Activated T-helper 2 cell treated with anti-CD3 and anti-CD28 coated beads, Interferon-gamma antibody, Interleukin-2, Interleukin-4, amounts not matched to agents 10 μg/mL and 5 μg/mL and 100 μg/mL, durations not matched to agents 14 hours and 24 hours and 36 hours (primary cell): ENCODE results near the gene PTGER2. TPM values are rescaled to one million over a fixed set of nuclear protein-coding genes. Genes with fewer than 3 reads are reported as not detected.
A peak's percentile ranks its signal among the peaks of the same experiment; 100 is the strongest.

Source experiments
- DNase-seq: peaks from one replicate; pipeline ENCODE4 v3.0.0; 2021; ENCODE audit warnings: low spot score
- H3K27ac Mint-ChIP-seq: one replicate; pipeline ENCODE4 v1.8.0; 2021; ENCODE audit warnings: mixed read lengths
- H3K27me3 Mint-ChIP-seq: one replicate; pipeline ENCODE4 v1.8.0; 2021; ENCODE audit warnings: low read depth, mixed read lengths
- H3K36me3 Mint-ChIP-seq: one replicate; pipeline ENCODE4 v1.8.0; 2021; ENCODE audit warnings: low read depth, mixed read lengths
- H3K4me1 Mint-ChIP-seq: one replicate; pipeline ENCODE4 v1.8.0; 2021; ENCODE audit warnings: low read depth, mixed read lengths
- H3K4me3 Mint-ChIP-seq: one replicate; pipeline ENCODE4 v1.8.0; 2021; ENCODE audit warnings: low read depth, mild to moderate bottlenecking, moderate library complexity, mixed read lengths
- H3K9me3 Mint-ChIP-seq: one replicate; pipeline ENCODE4 v1.8.0; 2021; ENCODE audit warnings: mixed read lengths
- intact Hi-C: fragments of 100-400 bp; cut with micrococcal nuclease; formaldehyde crosslinking; loops from one replicate; pipeline ENCODE4 v1.15.1; 2023
- total RNA-seq: library from RNA; stranded (reverse); gene quantifications from 2 replicates; pipeline ENCODE4 v1.2.3, GENCODE V29; 2022

PTGER2 gene
- total RNA-seq, 1 donor from 2014 or later = 54.1 TPM

GRCh38 chr14:52279408-52279807 is 34.7 kb upstream of the PTGER2 start:
- no peaks in the 10 kb centered on the region for H3K36me3 Mint-ChIP-seq
- H3K27me3 Mint-ChIP-seq = peaks cover 8% of the 10 kb centered on the region
- no peak overlapping the region for H3K27ac Mint-ChIP-seq
- H3K9me3 Mint-ChIP-seq = peaks cover 9% of the 10 kb centered on the region
- no peak overlapping the region for H3K4me3 Mint-ChIP-seq
- H3K4me1 Mint-ChIP-seq = peaks cover 47% of the 10 kb centered on the region
- intact Hi-C loops = loop anchor here (10.0 kb wide), 1 partner anchor 205 kb away; no protein-coding TSS in a partner anchor
- no peak for DNase-seq

DNA sequence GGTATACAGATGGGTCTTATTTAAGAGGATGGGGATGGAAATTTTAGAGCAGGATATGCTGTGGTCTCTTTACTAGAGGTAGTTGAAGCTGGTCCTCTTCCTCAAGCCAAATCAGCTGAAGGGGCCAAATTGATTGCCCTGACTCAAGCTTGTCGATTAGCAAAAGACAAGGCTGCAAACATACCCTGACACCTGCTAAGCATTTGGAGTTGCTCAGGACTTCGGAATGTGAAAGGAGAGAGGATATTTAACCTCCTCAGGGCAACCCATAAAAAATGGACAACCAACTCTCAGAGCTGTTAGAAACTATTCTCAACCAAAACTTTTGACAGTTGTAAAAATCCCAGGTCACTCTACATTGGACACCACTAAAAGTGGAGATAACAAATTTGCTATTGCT is 31.0 kb upstream of the PTGER2 start:
- peaks cover 49% of the 10 kb centered on the region for H3K4me1 Mint-ChIP-seq
- no peak overlapping the region for H3K27ac Mint-ChIP-seq
- no peak overlapping the region for H3K4me3 Mint-ChIP-seq
- peaks cover 3% of the 10 kb centered on the region for H3K36me3 Mint-ChIP-seq
- no peak for DNase-seq
- peaks cover 3% of the 10 kb centered on the region for H3K9me3 Mint-ChIP-seq
- no peaks in the 10 kb centered on the region for H3K27me3 Mint-ChIP-seq
- intact Hi-C loops = no loop called here

DNA sequence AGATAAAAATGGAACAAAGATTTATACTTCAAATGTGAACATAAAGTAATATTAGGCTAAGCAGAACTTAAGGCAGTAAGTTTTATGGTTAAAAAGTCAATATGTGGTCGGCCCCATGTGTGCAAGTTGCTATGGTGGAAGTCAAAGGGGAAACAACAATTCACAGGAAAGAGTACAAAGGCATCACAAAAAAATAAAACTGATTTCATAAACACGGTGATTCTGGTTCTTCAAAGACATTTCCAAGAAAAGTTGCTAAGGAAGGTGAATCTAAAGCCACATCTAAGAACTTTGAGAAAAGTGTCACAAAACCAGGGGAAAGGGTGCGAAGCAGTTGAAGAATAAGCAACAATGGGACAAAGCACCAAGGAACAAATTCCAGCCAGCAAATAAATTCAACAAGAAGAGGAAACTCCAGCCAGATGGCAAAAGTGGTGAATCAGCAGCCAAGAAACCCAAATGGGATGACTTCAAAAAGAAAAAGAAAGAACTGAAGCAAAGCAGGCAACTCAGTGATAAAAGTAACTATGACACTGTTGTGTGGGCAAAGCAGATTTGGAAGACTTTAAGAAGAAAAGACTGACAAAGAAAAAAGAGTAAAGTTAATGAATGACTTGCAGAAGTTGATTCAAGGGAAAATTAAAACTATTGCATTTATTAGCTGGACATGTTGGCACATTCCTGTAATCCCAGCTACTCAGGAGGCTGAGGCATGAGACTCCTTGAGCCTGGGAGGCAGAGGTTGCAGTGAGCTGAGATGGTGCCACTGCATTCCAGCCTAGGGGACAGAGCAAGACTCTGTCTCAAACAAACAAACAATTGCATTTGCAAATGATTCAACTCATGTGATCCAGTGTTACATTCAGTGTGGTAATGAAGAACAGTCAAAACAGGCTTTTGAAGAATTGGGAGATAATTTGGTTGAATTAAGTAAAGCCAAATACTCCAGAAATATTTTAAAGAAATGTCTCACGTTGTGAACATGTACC is 27.2 kb upstream of the PTGER2 start:
- no peak for DNase-seq
- Mint-ChIP-seq H3K27me3 (no peaks in the 10 kb centered on the region), H3K36me3 (peaks cover 3% of the 10 kb centered on the region), H3K4me3 (peak overlapping the region; percentile 19), H3K4me1 (peaks cover 34% of the 10 kb centered on the region), H3K27ac (peak overlapping the region; percentile 76), H3K9me3 (peaks cover 3% of the 10 kb centered on the region)
- intact Hi-C loops = no loop called here

DNA sequence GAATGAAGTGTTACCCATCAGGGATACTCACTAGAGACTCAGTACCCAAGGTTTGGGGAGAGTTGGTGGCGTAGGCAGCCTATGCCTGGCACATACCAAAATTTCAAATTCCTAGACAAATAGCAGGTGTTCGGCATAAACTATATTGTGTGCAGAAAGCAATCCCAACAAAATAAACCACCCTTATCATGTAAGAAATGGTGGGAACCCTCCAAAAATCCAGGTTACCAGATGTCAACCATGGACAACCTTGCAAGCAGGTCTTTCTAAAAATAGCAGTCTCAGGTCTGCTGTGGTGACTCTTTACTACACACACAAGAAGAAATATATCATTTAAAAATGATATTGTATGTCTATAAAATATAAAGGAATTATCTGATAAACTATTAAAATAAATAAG is 17.7 kb upstream of the PTGER2 start:
- peaks cover 6% of the 10 kb centered on the region for H3K27me3 Mint-ChIP-seq
- H3K4me1 Mint-ChIP-seq = peaks cover 21% of the 10 kb centered on the region
- DNase-seq = no peak
- no peak overlapping the region for H3K27ac Mint-ChIP-seq
- H3K36me3 Mint-ChIP-seq = peaks cover 4% of the 10 kb centered on the region
- no peak overlapping the region for H3K4me3 Mint-ChIP-seq
- intact Hi-C loops = no loop called here
- no peaks in the 10 kb centered on the region for H3K9me3 Mint-ChIP-seq

DNA sequence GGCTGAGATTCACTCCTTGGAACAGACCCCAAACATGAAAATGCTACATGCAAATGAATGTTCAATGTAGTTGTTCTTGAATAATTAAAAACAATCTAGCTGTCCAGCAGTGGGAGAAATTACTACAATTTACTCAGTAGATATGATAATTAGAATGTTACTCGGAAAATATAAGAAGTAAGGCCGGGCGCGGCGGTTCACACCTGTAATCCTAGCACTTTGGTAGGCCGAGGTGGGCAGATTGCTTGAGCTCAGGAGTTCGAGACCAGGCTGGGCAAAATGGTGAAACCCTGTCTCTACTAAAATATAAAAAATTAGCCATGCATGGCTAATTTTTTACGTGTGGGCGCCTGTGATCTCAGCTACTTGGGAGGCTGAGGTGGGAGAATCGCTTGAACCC is 15.3 kb upstream of the PTGER2 start:
- Mint-ChIP-seq H3K27ac (no peak overlapping the region), H3K27me3 (peaks cover 3% of the 10 kb centered on the region), H3K4me3 (no peak overlapping the region), H3K9me3 (no peaks in the 10 kb centered on the region), H3K4me1 (peaks cover 30% of the 10 kb centered on the region), H3K36me3 (peaks cover 13% of the 10 kb centered on the region)
- intact Hi-C loops = loop anchor here (1.0 kb wide), 1 partner anchor 175 kb away; no protein-coding TSS in a partner anchor
- DNase-seq = no peak

GRCh38 chr14:52299692-52300278 is 14.3 kb upstream of the PTGER2 start:
- H3K9me3 Mint-ChIP-seq = no peaks in the 10 kb centered on the region
- peaks cover 19% of the 10 kb centered on the region for H3K36me3 Mint-ChIP-seq
- no peak for DNase-seq
- no peak overlapping the region for H3K27ac Mint-ChIP-seq
- peaks cover 35% of the 10 kb centered on the region for H3K4me1 Mint-ChIP-seq
- no peak overlapping the region for H3K4me3 Mint-ChIP-seq
- intact Hi-C loops = loop anchor here (1.0 kb wide), 1 partner anchor 174 kb away; no protein-coding TSS in a partner anchor
- H3K27me3 Mint-ChIP-seq = peaks cover 1% of the 10 kb centered on the region

DNA sequence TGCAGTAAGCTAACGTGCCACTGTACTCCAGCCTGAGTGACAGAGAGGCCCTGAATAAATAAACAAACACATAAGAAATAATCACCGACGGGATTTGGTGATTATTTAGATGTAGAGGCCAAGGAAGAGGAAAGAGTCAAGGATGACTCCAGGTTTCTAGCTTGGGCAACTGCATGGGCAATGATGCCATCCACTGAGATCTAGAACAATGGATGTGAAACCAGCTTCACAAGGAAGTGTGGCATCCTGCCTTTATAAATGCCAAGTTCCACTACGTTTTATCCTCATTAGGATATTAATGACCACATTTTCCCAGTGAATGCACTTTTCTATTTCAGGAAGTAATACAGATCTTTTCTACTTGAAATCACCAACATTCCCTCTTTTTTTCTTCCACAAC is 10.9 kb upstream of the PTGER2 start:
- no peak for DNase-seq
- intact Hi-C loops = no loop called here
- Mint-ChIP-seq H3K4me1 (peaks cover 46% of the 10 kb centered on the region), H3K9me3 (no peaks in the 10 kb centered on the region), H3K27me3 (peaks cover 1% of the 10 kb centered on the region), H3K4me3 (no peak overlapping the region), H3K27ac (no peak overlapping the region), H3K36me3 (peaks cover 26% of the 10 kb centered on the region)

DNA sequence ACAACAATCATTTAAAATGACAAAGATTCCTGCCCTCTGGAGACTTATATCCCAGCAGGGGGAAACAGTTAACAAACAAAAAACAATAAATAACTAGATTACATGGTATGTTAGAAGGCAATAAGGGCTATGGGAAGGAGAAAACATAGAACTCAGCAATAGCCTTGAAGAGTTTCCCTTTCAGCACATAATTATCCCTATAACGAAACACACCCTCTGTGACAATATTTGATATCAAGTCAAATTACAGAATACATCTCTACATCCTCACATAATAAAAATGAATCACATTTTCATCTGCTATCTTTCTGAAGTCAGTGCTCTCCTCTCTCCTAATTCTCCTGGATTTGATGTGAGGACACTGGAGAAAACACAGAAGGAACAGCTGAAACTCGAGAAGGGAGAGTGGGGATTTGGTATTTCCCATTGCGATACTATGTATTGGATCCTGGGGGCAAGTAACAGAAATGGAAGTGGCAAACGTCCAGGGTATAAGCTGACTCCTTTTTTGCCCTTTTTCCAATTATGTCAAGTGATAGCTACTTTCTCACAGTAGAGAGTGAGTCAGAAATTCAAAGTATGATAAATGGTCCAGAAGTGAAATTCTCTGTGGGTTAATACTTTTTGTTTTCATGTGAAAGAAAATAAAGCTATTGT is 9.7 kb upstream of the PTGER2 start:
- intact Hi-C loops = no loop called here
- Mint-ChIP-seq H3K4me3 (no peak overlapping the region), H3K36me3 (peaks cover 30% of the 10 kb centered on the region), H3K9me3 (no peaks in the 10 kb centered on the region), H3K27me3 (peaks cover 1% of the 10 kb centered on the region), H3K4me1 (peaks cover 45% of the 10 kb centered on the region), H3K27ac (no peak overlapping the region)
- no peak for DNase-seq

DNA sequence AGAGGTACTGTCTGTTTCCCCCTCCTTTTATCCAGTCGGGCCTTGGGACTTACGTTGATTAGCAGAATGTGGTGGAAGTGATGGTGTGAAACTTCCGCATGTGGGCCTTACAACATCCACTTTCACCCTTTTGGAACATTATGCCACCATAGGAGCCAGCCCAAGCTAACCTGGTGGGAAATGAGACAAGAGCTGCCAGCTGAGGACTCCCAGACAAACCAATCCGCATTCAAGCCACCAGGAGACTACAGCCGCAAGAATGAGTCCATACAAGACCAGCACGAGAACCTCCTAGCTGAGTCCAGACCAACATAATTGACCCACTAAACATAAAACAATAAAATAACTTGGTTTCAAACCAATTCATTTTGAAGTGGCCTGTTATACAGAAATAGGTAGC is 9.1 kb upstream of the PTGER2 start:
- peaks cover 1% of the 10 kb centered on the region for H3K27me3 Mint-ChIP-seq
- H3K4me3 Mint-ChIP-seq = no peak overlapping the region
- no peaks in the 10 kb centered on the region for H3K9me3 Mint-ChIP-seq
- no peak for DNase-seq
- intact Hi-C loops = no loop called here
- H3K4me1 Mint-ChIP-seq = peaks cover 50% of the 10 kb centered on the region
- no peak overlapping the region for H3K27ac Mint-ChIP-seq
- H3K36me3 Mint-ChIP-seq = peaks cover 30% of the 10 kb centered on the region

- no peak for DNase-seq
- Mint-ChIP-seq H3K4me3 (no peak overlapping the region), H3K9me3 (no peaks in the 10 kb centered on the region), H3K27me3 (no peaks in the 10 kb centered on the region), H3K36me3 (peaks cover 31% of the 10 kb centered on the region), H3K4me1 (peaks cover 51% of the 10 kb centered on the region), H3K27ac (peak overlapping the region; percentile 46)
- intact Hi-C loops = no loop called here
Observed at GRCh38 chr14:52307376-52307775, 6.7 kb upstream of the PTGER2 start.

- H3K9me3 Mint-ChIP-seq = no peaks in the 10 kb centered on the region
- peaks cover 56% of the 10 kb centered on the region for H3K4me1 Mint-ChIP-seq
- H3K27ac Mint-ChIP-seq = peak overlapping the region; percentile 46
- H3K4me3 Mint-ChIP-seq = no peak overlapping the region
- peaks cover 32% of the 10 kb centered on the region for H3K36me3 Mint-ChIP-seq
- no peak for DNase-seq
- intact Hi-C loops = no loop called here
- no peaks in the 10 kb centered on the region for H3K27me3 Mint-ChIP-seq
Observed at GRCh38 chr14:52307905-52308304, 6.2 kb upstream of the PTGER2 start.

GRCh38 chr14:52310541-52310940 is 3.6 kb upstream of the PTGER2 start:
- Mint-ChIP-seq H3K4me3 (no peak overlapping the region), H3K36me3 (peaks cover 33% of the 10 kb centered on the region), H3K27me3 (no peaks in the 10 kb centered on the region), H3K27ac (no peak overlapping the region), H3K4me1 (peaks cover 54% of the 10 kb centered on the region), H3K9me3 (no peaks in the 10 kb centered on the region)
- intact Hi-C loops = loop anchor here (2.0 to 10.0 kb wide), 2 partner anchors 14 to 384 kb away; partner anchors contain the start of gene ERO1A
- no peak for DNase-seq
